Sigmoid colon (tissue), 7 donors: ENCODE results near the gene PTPRH. TPM values are rescaled to one million over a fixed set of nuclear protein-coding genes. Genes with fewer than 3 reads are reported as not detected.

Experiments used
- DNase-seq: peaks from one replicate; pipeline ENCODE4 v3.0.0-alpha.2; 2019
- H3K27ac ChIP-seq, 4 donors: fragments of 200-600 bp; sonication (generic); one replicate each; pipeline ENCODE4 v1.5.1; 2016 to 2019; ENCODE audit warnings: mild to moderate bottlenecking in 1 of 4
- H3K27me3 ChIP-seq, 3 donors: fragments of 200-600 bp; sonication (generic); one replicate each; pipeline ENCODE4 v1.5.1; 2019; ENCODE audit warnings: mild to moderate bottlenecking in 1 of 3
- H3K36me3 ChIP-seq, 4 donors: fragments of 200-600 bp; sonication (generic); one replicate each; pipeline ENCODE4 v1.5.1; 2016 to 2019
- H3K4me1 ChIP-seq, 4 donors: fragments of 200-600 bp; sonication (generic); one replicate each; pipeline ENCODE4 v1.5.1; 2017 to 2019
- H3K4me3 ChIP-seq, 4 donors: fragments of 200-600 bp; sonication (generic); one replicate each; pipeline ENCODE4 v1.5.1; 2017 to 2019; ENCODE audit warnings: mild to moderate bottlenecking in 2 of 4, moderate library complexity in 1 of 4
- H3K9me3 ChIP-seq, 4 donors: fragments of 200-600 bp in 3 of 4; sonication (generic) in 3 of 4; one replicate each; pipeline versions ENCODE4 v1.5.1 to v1.6.1; 2013 to 2019
- EP300 ChIP-seq, 4 donors: sonication (generic); formaldehyde crosslinking; IDR thresholded peaks; one replicate each; pipeline ENCODE4 v1.6.1; 2017; ENCODE audit warnings: antibody characterized with exemption in 4 of 4
- POLR2A ChIP-seq, 2 donors: fragments of 450-650 bp; IDR thresholded peaks; one replicate each; pipeline ENCODE4 v1.6.1; 2016; ENCODE audit warnings: antibody characterized with exemption in 2 of 2, mild to moderate bottlenecking in 2 of 2, moderate library complexity in 2 of 2
- POLR2AphosphoS5 ChIP-seq, 4 donors: sonication (generic); formaldehyde crosslinking; IDR thresholded peaks; one replicate each; pipeline ENCODE4 v1.6.1; 2017; ENCODE audit warnings: antibody characterized with exemption in 4 of 4
- WGBS, 2 donors: extraction: QIAGEN DNeasy Blood & Tissue Kit; methylation state at CpG; one replicate each; pipeline ENCODE4 v1.1.7; 2013; 5-methylcytosine and 5-hydroxymethylcytosine counted together
- intact Hi-C: fragments of 100-400 bp; cut with DNase I; formaldehyde crosslinking; loops from one replicate; pipeline ENCODE4 v1.15.1; 2023
- polyA plus RNA-seq, 3 donors: library from polyadenylated mRNA; stranded (reverse); fragments of 200-250 nt; gene quantifications; one replicate each; pipeline ENCODE4 v1.2.3, GENCODE V29; 2013
- total RNA-seq, 4 donors: library from RNA; depleted of rRNA; stranded (reverse); fragments of >200 nt; gene quantifications; one replicate each; pipeline ENCODE4 v1.1.0, GENCODE V29; 2016
- TF ChIP-seq, protein P1 (sequence below), 4 experiments: fragments of 450-650 bp in 3 of 4; fragments of 200-600 bp in 1 of 4; IDR thresholded peaks; one replicate each; pipeline ENCODE4 v1.5.1; 2016 to 2019; ENCODE audit warnings: antibody characterized with exemption in 4 of 4, mild to moderate bottlenecking in 3 of 4, moderate library complexity in 2 of 4
- donor health status: healthy with polysubstance abuse.
- donor health status: Bipolar disorder and iron deficiency.
- donor health status: healthy.

PTPRH gene
- total and polyA plus RNA-seq, 7 donors: 0.95 to 61.3 (median 4.3) TPM

DNA sequence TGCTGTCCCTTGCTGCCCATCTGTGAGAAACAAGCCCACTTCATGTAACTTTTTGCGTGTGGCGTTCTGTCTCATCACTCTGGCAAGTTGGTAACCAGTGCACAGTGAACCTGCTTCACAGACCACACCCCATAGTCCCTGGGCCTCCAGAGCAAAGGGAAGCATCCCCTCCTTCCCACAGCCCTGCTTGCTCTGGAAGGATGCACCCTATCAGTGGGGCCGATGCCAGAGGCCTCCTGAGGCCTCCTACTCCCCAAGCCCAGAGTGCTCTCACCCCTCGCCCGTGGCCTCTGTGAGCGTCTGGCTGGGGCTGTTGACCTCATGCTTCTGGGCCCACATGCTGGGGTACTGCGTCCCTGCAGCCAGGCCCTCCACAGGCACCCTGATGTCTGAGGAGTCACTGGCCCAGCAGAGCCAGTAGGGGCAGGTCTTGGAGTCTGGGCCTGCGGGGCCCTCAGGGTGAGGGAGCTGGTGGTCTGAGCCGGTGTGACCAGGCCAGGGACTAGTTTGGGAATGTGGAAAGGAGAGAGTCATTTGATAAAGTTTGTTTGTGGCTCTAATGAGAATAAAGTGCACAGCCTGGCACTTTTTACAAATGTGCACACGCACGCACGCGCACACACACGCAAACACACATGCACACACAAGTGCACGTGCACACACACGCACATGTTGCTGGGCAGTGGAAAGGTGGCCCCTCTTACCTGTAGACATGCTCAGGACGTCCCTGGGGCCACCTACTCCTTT, 14.2 kb upstream of the PTPRH start:
- DNase-seq: no peak
- H3K4me3 ChIP-seq: no peak overlapping the region
- H3K27ac ChIP-seq: no peak overlapping the region
- WGBS, 2 donors: 90 to 92% methylated on average over 17 of the region's 17 CpGs
- no peaks in the 10 kb centered on the region for H3K9me3 ChIP-seq
- H3K27me3 ChIP-seq: no peaks in the 10 kb centered on the region
- H3K4me1 ChIP-seq: peaks cover 0 to 15% (median 12%) of the 10 kb centered on the region in 4 donors
- intact Hi-C loops: no loop called here
- H3K36me3 ChIP-seq: peaks cover 0 to 14% (median 0%) of the 10 kb centered on the region in 4 donors
- TF ChIP-seq POLR2AphosphoS5 (IDR thresholded peaks at IDR 0.05): no peak
- TF ChIP-seq EP300 (IDR thresholded peaks at IDR 0.05): no peak
- TF ChIP-seq POLR2A (IDR thresholded peaks at IDR 0.05): no peak
- TF ChIP-seq, protein P1, sequence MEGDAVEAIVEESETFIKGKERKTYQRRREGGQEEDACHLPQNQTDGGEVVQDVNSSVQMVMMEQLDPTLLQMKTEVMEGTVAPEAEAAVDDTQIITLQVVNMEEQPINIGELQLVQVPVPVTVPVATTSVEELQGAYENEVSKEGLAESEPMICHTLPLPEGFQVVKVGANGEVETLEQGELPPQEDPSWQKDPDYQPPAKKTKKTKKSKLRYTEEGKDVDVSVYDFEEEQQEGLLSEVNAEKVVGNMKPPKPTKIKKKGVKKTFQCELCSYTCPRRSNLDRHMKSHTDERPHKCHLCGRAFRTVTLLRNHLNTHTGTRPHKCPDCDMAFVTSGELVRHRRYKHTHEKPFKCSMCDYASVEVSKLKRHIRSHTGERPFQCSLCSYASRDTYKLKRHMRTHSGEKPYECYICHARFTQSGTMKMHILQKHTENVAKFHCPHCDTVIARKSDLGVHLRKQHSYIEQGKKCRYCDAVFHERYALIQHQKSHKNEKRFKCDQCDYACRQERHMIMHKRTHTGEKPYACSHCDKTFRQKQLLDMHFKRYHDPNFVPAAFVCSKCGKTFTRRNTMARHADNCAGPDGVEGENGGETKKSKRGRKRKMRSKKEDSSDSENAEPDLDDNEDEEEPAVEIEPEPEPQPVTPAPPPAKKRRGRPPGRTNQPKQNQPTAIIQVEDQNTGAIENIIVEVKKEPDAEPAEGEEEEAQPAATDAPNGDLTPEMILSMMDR (IDR thresholded peaks at IDR 0.05): no peak

DNA sequence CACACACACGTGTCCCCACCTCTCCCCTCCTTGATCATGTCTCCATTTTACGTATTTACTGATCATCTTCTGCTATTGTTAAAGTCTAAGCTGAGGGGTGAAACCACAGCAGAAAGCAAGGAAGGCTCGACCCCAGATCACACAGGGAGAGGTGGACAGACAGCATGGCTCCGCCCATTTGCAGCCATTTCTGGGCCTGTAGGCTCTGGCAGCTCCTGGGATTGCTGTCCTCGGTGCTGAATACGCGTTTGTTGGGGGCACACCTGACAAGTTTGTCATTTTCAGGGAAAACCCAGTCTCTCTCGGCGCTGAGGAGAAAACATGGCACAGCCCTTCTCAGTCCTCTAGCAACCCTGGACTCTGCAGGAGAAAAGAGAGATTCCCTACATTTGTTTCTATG, 11.2 kb upstream of the PTPRH start:
- H3K4me3 ChIP-seq: no peak overlapping the region
- H3K27ac ChIP-seq: no peak overlapping the region
- WGBS, 2 donors: 84 to 94% methylated on average over 9 of the region's 9 CpGs
- no peaks in the 10 kb centered on the region for H3K36me3 ChIP-seq
- DNase-seq: no peak
- TF ChIP-seq POLR2AphosphoS5 (IDR thresholded peaks at IDR 0.05) (no peak), EP300 (IDR thresholded peaks at IDR 0.05) (no peak), POLR2A (IDR thresholded peaks at IDR 0.05) (no peak)
- TF ChIP-seq, protein P1 (IDR thresholded peaks at IDR 0.05): no peak
- peaks cover 0 to 12% (median 0%) of the 10 kb centered on the region in 3 donors for H3K27me3 ChIP-seq
- intact Hi-C loops: no loop called here
- no peaks in the 10 kb centered on the region for H3K9me3 ChIP-seq
- peaks cover 0 to 13% (median 7%) of the 10 kb centered on the region in 4 donors for H3K4me1 ChIP-seq

DNA sequence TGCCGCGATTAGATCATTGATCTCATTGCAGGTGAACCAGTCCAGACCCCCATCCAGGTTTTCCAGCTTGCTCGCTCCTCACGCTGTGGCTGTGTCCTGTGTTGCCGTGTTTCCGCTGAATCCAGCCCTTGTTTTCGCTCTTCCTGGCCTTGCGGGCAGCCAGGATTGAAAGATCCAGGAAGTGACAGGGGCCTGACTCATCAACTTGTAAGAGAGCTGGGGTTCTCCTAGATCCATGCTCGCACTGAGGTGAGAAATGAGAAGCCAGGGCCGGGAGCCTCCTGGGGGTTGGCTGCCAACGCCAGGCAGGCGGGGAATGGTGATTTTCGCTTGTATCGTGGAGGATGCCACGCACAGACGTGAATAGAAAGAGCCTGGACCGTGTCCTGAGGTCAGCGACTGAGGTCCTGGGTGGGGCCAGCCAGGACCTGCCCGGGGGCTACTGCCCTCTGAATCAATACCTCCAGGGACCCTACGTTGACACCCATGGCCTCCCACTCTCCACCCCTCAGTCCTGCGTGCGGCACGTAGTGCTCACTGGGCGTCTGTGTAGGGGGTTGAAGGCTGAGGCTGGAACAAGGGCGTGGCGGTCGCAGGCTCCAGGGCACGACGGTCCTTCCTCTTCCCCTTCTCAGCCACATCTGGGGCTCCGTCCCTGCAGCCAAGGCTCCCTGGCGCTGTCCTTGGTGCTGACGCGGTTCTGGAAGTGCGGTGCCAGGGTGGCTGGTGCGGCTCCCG, 7.3 kb upstream of the PTPRH start:
- peaks cover 0 to 13% (median 7%) of the 10 kb centered on the region in 4 donors for H3K4me1 ChIP-seq
- peak overlapping the region in 1 of 4 donors; percentile 49 for H3K27ac ChIP-seq
- H3K4me3 ChIP-seq: peak overlapping the region; percentile 14 to 37 (median 26)
- H3K27me3 ChIP-seq: peaks cover 0 to 43% (median 14%) of the 10 kb centered on the region in 3 donors
- no peaks in the 10 kb centered on the region for H3K9me3 ChIP-seq
- WGBS, 2 donors: 2 to 5% methylated on average over 36 of the region's 36 CpGs
- H3K36me3 ChIP-seq: no peaks in the 10 kb centered on the region
- intact Hi-C loops: no loop called here
- TF ChIP-seq POLR2AphosphoS5 (IDR thresholded peaks at IDR 0.05): peak in 2 of 4 donors; percentile 13 to 31
- no peak for TF ChIP-seq POLR2A (IDR thresholded peaks at IDR 0.05)
- TF ChIP-seq, protein P1 (IDR thresholded peaks at IDR 0.05): no peak
- TF ChIP-seq EP300 (IDR thresholded peaks at IDR 0.05): no peak
- DNase-seq: peak; percentile 78

DNA sequence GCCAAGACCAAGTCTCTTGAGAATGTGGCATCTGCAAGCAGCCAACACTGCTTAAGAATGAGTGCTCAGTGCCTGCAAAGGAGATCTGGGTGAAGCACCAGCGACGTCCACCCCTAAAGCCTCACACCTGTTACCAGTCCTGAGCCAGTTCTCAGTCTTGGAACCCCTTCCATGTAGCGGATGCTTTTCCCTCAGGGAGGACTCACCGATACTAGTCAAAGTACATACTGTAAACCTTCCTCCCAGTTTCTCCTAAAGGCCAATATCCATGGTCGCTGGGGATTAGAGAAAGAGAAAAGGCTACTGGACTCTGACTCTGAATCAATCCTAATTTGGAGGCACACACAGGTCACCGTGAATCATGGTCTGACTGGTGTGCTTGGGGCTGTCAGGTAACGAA, 4.2 kb upstream of the PTPRH start:
- no peak for DNase-seq
- Histone ChIP-seq H3K4me1 (peaks cover 0 to 29% (median 23%) of the 10 kb centered on the region in 4 donors), H3K27ac (no peak overlapping the region), H3K36me3 (no peaks in the 10 kb centered on the region), H3K27me3 (peaks cover 0 to 43% (median 17%) of the 10 kb centered on the region in 3 donors), H3K4me3 (no peak overlapping the region), H3K9me3 (no peaks in the 10 kb centered on the region)
- intact Hi-C loops: no loop called here
- WGBS, 2 donors: 83 to 87% methylated on average over 7 of the region's 7 CpGs
- TF ChIP-seq POLR2A (IDR thresholded peaks at IDR 0.05) (no peak), EP300 (IDR thresholded peaks at IDR 0.05) (no peak), POLR2AphosphoS5 (IDR thresholded peaks at IDR 0.05) (no peak)
- TF ChIP-seq, protein P1 (IDR thresholded peaks at IDR 0.05): no peak
